D341Med (cell line): ENCODE data around the gene CTTNBP2.

ENCODE experiments used
- DNase-seq: peaks from one replicate; pipeline ENCODE4 v3.0.0; 2012; ENCODE audit warnings: low spot score

CTTNBP2 gene

GRCh38 chr7:117689406-117689805 is 183.8 kb downstream of the CTTNBP2 start:
- DNase-seq = no peak

- no peak for DNase-seq
These were observed 185.1 kb downstream of the CTTNBP2 start for GRCh38 chr7:117688126-117688525.

GRCh38 chr7:117686311-117686935 is 186.8 kb downstream of the CTTNBP2 start:
- no peak for DNase-seq

GRCh38 chr7:117685795-117686194 is 187.4 kb downstream of the CTTNBP2 start:
- no peak for DNase-seq

- no peak for DNase-seq
These were observed 189.6 kb downstream of the CTTNBP2 start for GRCh38 chr7:117683430-117684175.

- no peak for DNase-seq
These were observed 190.4 kb downstream of the CTTNBP2 start for GRCh38 chr7:117682681-117683385.

GRCh38 chr7:117679120-117679519 is 194.1 kb downstream of the CTTNBP2 start:
- DNase-seq = no peak

GRCh38 chr7:117675497-117676435 is 197.5 kb downstream of the CTTNBP2 start:
- DNase-seq = no peak

GRCh38 chr7:117674617-117675016 is 198.6 kb downstream of the CTTNBP2 start:
- no peak for DNase-seq

- no peak for DNase-seq
These were observed 199.4 kb downstream of the CTTNBP2 start for GRCh38 chr7:117673839-117674238.

GRCh38 chr7:117673367-117673766 is 199.9 kb downstream of the CTTNBP2 start:
- no peak for DNase-seq

GRCh38 chr7:117672453-117672852 is 200.8 kb downstream of the CTTNBP2 start:
- no peak for DNase-seq

GRCh38 chr7:117669818-117670217 is 203.4 kb downstream of the CTTNBP2 start:
- DNase-seq = no peak

- no peak for DNase-seq
These were observed 205.8 kb downstream of the CTTNBP2 start for GRCh38 chr7:117667456-117667855.

GRCh38 chr7:117666689-117667088 is 206.6 kb downstream of the CTTNBP2 start:
- DNase-seq = no peak

GRCh38 chr7:117666031-117666430 is 207.2 kb downstream of the CTTNBP2 start:
- DNase-seq = no peak

- no peak for DNase-seq
These were observed 207.9 kb downstream of the CTTNBP2 start for GRCh38 chr7:117665368-117665767.

- no peak for DNase-seq
These were observed 209.2 kb downstream of the CTTNBP2 start for GRCh38 chr7:117664047-117664446.

GRCh38 chr7:117661328-117661727 is 211.9 kb downstream of the CTTNBP2 start:
- no peak for DNase-seq
